NCI-H1105 (cell line): ENCODE data around the gene DMTF1.
"Not testable (repeated sequence)": the region's sequence is repeated elsewhere in the genome, so short reads cannot be mapped to it uniquely, and the experiment has no call there.

Experiments used
- DNase-seq: peaks from one replicate; lab custom pipeline; 2025; lab: John Stamatoyannopoulos, UW

Gene DMTF1, protein sequence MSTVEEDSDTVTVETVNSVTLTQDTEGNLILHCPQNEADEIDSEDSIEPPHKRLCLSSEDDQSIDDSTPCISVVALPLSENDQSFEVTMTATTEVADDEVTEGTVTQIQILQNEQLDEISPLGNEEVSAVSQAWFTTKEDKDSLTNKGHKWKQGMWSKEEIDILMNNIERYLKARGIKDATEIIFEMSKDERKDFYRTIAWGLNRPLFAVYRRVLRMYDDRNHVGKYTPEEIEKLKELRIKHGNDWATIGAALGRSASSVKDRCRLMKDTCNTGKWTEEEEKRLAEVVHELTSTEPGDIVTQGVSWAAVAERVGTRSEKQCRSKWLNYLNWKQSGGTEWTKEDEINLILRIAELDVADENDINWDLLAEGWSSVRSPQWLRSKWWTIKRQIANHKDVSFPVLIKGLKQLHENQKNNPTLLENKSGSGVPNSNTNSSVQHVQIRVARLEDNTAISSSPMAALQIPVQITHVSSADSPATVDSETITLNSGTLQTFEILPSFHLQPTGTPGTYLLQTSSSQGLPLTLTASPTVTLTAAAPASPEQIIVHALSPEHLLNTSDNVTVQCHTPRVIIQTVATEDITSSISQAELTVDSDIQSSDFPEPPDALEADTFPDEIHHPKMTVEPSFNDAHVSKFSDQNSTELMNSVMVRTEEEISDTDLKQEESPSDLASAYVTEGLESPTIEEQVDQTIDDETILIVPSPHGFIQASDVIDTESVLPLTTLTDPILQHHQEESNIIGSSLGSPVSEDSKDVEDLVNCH

GRCh38 chr7:87152112-87152896 is at the start of gene DMTF1:
Gene DMTF1, plus strand, starts transcription at chr7:87152453. Its CDS starts 12,489 bp downstream, at chr7:87164942.
- peak; percentile 93 for DNase-seq

GRCh38 chr7:87105401-87105800 is 46.9 kb upstream of the DMTF1 start:
- DNase-seq = no peak

DNA sequence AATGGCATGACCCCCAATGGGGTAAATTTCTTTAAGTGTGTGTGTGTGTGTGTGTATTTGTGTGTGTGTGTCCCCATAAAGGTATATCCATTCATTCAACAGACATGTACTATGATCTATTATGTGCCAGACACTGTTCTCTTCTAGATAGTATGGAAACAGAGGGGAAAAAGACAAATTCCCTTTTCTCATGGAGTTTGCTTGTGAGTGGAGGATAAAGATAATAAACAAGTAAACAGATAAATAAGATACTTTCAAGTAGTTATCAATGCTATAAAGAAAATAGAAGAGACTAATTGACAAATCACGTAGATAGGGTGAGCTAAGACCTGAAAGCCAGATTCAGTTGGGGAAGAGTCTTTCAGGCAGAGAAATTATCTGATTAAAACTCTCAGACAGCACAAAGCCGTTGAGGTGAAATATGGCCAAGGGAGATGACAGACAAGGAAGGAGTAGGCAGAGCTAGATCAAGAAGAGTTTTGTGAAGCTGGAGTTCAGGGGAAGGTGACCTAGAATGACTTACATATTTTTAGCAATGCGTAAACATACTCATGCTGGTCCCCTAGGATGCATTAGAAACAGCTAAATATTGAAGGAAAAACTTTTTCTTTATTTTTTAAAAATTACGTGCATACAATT is 45.2 kb upstream of the DMTF1 start:
- DNase-seq = no peak

- DNase-seq = no peak
Measured at GRCh38 chr7:87107949-87108776, 44.1 kb upstream of the DMTF1 start.

DNA sequence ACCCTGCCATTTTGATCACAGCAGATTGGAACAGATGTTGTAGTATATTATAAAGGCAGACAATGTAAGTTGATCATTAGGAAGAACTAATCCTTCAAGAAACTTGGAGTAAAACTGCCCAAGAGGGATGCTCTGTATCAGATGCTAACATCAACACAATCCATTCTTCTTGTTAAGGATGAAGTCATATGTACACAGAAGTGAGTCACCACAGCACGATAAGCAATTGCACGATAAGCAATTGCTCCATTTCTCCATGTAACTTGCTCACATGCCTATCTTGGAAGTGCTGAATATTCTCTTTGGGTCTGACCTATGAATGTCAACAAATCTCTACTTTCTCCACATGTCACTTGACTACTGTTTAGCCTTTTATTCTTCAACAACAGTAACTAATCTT is 41.5 kb upstream of the DMTF1 start:
- DNase-seq = no peak

DNA sequence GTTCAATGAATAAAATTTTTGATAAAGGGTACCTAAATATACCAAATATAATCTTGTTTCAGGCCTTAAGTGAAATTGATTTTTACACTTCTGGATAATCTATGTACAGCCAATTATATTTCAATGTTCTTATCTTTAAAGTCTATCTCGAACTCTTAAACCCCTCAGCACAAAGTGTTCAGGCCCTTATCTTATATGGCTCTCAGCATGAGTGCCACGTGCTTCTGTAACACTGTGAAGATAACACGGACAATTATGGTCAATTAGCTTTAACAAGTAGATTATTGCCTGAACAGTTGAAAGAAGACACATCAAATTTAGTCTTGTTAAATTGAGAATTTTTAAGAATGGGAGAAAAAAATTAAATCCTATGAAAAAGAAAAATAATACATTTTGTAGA is 40.4 kb upstream of the DMTF1 start:
- no peak for DNase-seq

- no peak for DNase-seq
Measured at GRCh38 chr7:87113077-87113476, 39.2 kb upstream of the DMTF1 start.

DNA sequence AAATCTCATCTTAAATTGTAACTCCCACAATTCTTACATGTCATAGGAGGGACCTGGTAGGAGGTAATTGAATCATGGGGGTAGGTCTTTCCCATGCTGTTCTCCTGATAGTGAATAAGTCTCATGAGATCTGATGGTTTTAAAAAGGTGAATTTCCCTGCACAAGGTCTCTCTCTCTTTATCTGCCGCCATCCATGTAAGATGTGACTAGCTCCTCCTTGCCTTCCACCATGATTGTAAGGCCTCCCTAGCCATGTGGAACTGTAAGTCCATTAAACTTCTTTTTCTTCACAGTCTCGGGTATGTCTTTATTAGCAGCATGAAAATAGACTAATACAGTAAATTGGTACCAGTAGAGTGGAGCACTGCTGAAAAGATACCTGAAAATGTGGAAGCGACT is 38.3 kb upstream of the DMTF1 start:
- not testable (repeated sequence) for DNase-seq

DNA sequence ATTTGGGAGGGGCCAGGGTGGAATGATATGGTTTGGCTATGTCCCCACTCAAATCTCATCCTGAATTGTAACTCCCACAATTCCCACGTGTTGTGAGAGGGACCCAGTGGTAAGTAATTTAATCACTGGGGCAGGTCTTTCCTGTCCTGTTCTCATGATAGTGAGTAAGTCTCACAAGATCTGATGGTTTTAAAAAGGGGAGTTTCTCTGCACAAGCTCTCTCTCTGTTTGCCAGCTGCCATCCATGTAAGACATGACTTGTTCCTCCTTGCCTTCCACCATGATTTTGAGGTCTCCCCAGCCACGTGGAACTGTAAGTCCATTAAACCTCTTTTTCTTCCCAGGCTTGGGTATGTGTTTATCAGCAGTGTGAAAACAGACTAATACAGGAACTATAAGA is 36.5 kb upstream of the DMTF1 start:
- not testable (repeated sequence) for DNase-seq

DNA sequence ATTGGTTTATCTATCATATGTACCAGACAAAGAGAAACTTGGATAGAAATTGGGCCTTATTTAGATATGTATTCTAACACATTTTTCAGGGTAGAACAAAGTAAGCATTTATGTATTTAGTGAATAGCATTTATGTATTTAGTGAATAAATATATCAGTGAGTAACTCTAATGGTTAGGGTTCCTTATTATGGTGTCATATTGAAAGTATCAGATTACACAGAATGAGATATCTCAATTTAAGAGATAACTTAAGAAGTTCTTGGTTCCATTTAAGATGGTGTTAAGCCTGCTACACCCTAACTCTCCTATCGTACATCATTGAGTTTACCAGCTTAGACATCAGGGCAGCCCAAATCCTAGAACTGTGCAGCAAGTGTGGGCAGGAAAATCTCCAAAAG is 35.9 kb upstream of the DMTF1 start:
- DNase-seq = no peak

DNA sequence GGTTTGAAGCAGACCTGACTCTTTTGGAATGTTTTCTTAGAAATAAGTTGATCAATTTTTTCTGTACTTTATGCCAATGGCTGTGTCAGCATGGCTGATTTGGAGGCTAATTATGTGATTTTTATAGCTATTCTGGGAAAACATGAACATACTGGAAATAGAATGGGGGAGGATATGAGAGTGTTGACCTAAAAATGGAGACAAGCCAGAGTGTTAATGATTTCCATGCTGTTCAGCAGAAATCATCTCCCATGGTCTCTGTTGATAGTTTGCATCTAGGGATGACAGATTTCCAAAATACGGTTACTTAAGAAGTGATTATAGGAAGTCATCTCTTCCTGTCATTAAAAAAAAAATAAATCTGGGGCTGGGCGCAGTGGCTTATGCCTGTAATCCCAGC is 32.7 kb upstream of the DMTF1 start:
- no peak for DNase-seq

- DNase-seq = no peak
Measured at GRCh38 chr7:87123105-87123504, 29.1 kb upstream of the DMTF1 start.

GRCh38 chr7:87127019-87127418 is 25.2 kb upstream of the DMTF1 start:
- DNase-seq = no peak

- DNase-seq = no peak
Measured at GRCh38 chr7:87128861-87129267, 23.4 kb upstream of the DMTF1 start.

DNA sequence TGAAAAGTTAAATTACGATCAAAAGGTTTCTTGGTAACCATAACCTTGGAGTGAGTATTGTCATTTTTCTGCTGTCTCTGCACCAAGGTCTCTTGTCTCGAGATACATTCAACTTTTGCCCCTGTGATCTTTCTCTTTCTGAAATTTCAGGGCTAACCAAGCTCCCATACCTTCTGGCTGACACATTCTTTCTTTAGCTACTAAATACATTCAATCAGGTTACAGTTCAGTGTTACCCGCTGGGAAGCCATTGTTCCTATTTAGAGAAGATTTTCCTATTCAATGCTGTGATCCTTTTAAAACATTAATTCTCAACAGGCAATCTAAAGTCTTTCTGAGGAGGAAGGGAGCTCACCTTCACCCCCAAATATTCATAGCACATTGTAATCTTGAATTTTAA is 22.9 kb upstream of the DMTF1 start:
- no peak for DNase-seq

- DNase-seq = no peak
Measured at GRCh38 chr7:87129848-87130247, 22.4 kb upstream of the DMTF1 start.

- DNase-seq = no peak
Measured at GRCh38 chr7:87131771-87132170, 20.5 kb upstream of the DMTF1 start.

DNA sequence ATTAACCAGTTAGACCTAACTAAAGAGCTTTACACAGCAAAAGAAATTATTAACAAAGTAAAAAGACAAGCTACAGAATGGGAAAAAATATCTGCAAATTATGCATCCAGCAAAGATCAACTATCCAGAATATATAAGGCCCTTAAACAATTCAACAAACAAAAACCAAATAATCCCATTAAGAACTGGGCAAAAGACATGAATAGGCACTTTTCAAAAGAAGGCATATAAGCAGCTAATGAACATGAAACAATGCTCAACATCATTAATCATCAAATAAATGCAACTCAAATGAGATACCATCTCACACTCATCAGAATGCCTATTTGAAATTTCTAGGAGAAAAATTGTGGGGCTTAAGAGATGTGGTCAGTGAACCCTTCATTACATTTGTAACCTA is 15.0 kb upstream of the DMTF1 start:
- DNase-seq = no peak

- no peak for DNase-seq
Measured at GRCh38 chr7:87139514-87139913, 12.7 kb upstream of the DMTF1 start.

DNA sequence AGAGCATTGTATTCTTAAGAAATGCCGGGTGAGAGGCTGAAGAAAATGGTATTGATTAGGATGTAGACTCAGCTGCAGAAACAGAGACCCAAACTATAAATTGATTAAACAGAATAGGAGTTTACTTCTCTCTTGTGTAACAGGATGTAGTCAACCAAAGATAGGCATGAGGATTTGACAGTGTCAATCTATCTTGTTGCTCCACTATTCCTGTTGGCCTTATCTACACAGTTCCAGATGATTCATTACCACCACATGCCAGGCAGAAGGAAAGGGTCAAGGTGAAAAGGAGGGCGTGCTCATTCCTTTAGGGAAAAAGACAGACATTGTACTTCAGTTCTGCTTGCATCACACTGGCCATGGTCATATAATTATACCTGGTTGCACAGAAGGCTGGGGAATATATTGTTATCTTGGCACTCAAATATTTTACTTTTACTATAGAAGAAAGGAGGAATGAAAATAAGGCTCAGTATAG is 11.9 kb upstream of the DMTF1 start:
- no peak for DNase-seq

GRCh38 chr7:87144173-87144657 is 8.0 kb upstream of the DMTF1 start:
- no peak for DNase-seq
